K562 (cell line): ENCODE results near the gene CMIP. TPM values are rescaled to one million over a fixed set of nuclear protein-coding genes. Genes with fewer than 3 reads are reported as not detected.
A peak's percentile ranks its signal among the peaks of the same experiment; 100 is the strongest.

ENCODE experiments used
- ATAC-seq: fragments of 200-7000 bp; cut with Tn5 transposase; 3 replicates; pipeline ENCODE4 v1.9.1; 2020; ENCODE audit warnings: moderate library complexity
- BruUV-seq: library from RNA; stranded (reverse); fragments of 400-500 nt; replicated peaks from 2 replicates; lab custom pipeline; 2021; lab: Mats Ljungman, UMichigan
- CTCF ChIA-PET: fragments of 300-600 bp; formaldehyde crosslinking; extraction: SDS; loops from one replicate; lab custom pipeline; 2021; ENCODE audit warnings: low intra/inter-chr PET ratio; lab: Yijun Ruan, JAX
- POLR2A ChIA-PET: fragments of 300-600, 350-650 bp; sonication (Branson Sonifier 250); formaldehyde crosslinking; extraction: SDS; loops from one replicate; lab custom pipeline; 2021; ENCODE audit warnings: antibody characterized with exemption, inconsistent platforms; lab: Yijun Ruan, JAX
- DNase-seq, 4 experiments: peaks; one replicate each; pipeline versions ENCODE4 v3.0.0 to v3.0.0-alpha.2; 2011 to 2018; ENCODE audit warnings: low spot score in 3 of 4, mixed read lengths in 3 of 4; ENCODE audit errors: extremely low read depth in 1 of 4
- FAIRE-seq: peaks from 2 replicates; lab custom pipeline; 2011; peaks lifted over from hg19 to GRCh38; lab: Jason Lieb, UNC
- H2AFZ ChIP-seq: 2 replicates; pipeline ENCODE4 v1.6.0; 2011; ENCODE audit warnings: low read depth, low read length, control low read depth, inconsistent platforms
- H3K27ac ChIP-seq: fragments of 200-600 bp; 3 replicates; pipeline ENCODE4 v1.8.0; 2011; ENCODE audit warnings: low read depth, mild to moderate bottlenecking, control low read depth, inconsistent platforms, low read length, moderate library complexity, mixed read lengths; ENCODE audit errors: extremely low read depth
- H3K27me3 ChIP-seq, 2 experiments: fragments of 300-600 bp in 1 of 2; 2 replicates in 1 of 2; 3 replicates in 1 of 2; pipeline versions ENCODE4 v1.6.0 to v1.8.0; 2011; ENCODE audit warnings: inconsistent platforms in 2 of 2, low read length in 2 of 2, mild to moderate bottlenecking in 1 of 2, mixed read lengths in 1 of 2, moderate library complexity in 1 of 2; ENCODE audit not compliant: control insufficient read depth in 2 of 2, insufficient read depth in 2 of 2
- H3K36me3 ChIP-seq: fragments of 300-600 bp; 3 replicates; pipeline ENCODE4 v1.8.0; 2011; ENCODE audit warnings: mild to moderate bottlenecking, low read length, inconsistent platforms; ENCODE audit not compliant: control insufficient read depth, insufficient read depth
- H3K4me1 ChIP-seq, 2 experiments: fragments of 200-600 bp in 1 of 2; replicated peaks in 1 of 2; 2 replicates in 1 of 2; 3 replicates in 1 of 2; pipeline versions ENCODE4 v1.5.1 to v1.8.0; 2011; ENCODE audit warnings: inconsistent platforms in 2 of 2, low read length in 2 of 2, mild to moderate bottlenecking in 1 of 2, mixed read lengths in 1 of 2, moderate library complexity in 1 of 2; ENCODE audit not compliant: control insufficient read depth in 2 of 2, insufficient read depth in 2 of 2
- H3K4me2 ChIP-seq: 2 replicates; pipeline ENCODE4 v1.6.1; 2011; ENCODE audit warnings: low read length, control low read depth, inconsistent platforms, mixed read lengths; ENCODE audit not compliant: insufficient read depth
- H3K4me3 ChIP-seq: fragments of 200-600 bp; sonication (generic), shearing (Covaris generic); 2 replicates; pipeline ENCODE4 v1.5.1; 2016; ENCODE audit warnings: control low read depth, inconsistent platforms
- H3K79me2 ChIP-seq: fragments of 200-600 bp; 3 replicates; pipeline ENCODE4 v1.8.0; 2011; ENCODE audit warnings: low read length, inconsistent platforms; ENCODE audit not compliant: control insufficient read depth, insufficient read depth
- H3K9ac ChIP-seq, 2 experiments: 2 replicates each; pipeline versions ENCODE4 v1.6.0 to v1.6.1; 2011; ENCODE audit warnings: low read depth in 2 of 2, low read length in 2 of 2, control low read depth in 1 of 2, inconsistent platforms in 1 of 2, mild to moderate bottlenecking in 1 of 2, mixed read lengths in 1 of 2; ENCODE audit not compliant: insufficient read depth in 1 of 2
- H3K9me1 ChIP-seq: one replicate; pipeline ENCODE4 v1.6.0; 2011; ENCODE audit warnings: inconsistent platforms, mild to moderate bottlenecking, low read length, moderate library complexity; ENCODE audit not compliant: control insufficient read depth, insufficient read depth
- H3K9me3 ChIP-seq: replicated peaks from 2 replicates; pipeline ENCODE4 v1.5.1; 2011; ENCODE audit warnings: low read depth, low read length, inconsistent platforms; ENCODE audit not compliant: control insufficient read depth, insufficient read depth
- H4K20me1 ChIP-seq: replicated peaks from 2 replicates; pipeline ENCODE4 v1.6.1; 2011; ENCODE audit warnings: low read length, inconsistent platforms, mixed read lengths; ENCODE audit not compliant: control insufficient read depth, insufficient read depth
- ADNP ChIP-seq: fragments of 200-800 bp; sonication (Bioruptor generic); IDR thresholded peaks from 2 replicates; pipeline ENCODE4 v1.6.1; 2016; ENCODE audit warnings: missing genetic modification characterization, missing compliant biosample characterization
- CEBPG ChIP-seq, 3 experiments: fragments of 200-800 bp in 1 of 3; sonication (Bioruptor generic) in 1 of 3; sonication (generic) in 1 of 3; formaldehyde crosslinking in 1 of 3; IDR thresholded peaks in 2 of 3; conservative IDR thresholded peaks in 1 of 3; 2 replicates each; pipeline versions ENCODE4 v1.6.1 to v1.8.0; 2016 to 2022; ENCODE audit warnings: missing compliant biosample characterization in 2 of 3, missing genetic modification characterization in 2 of 3, mild to moderate bottlenecking in 1 of 3, missing genetic modification reagents in 1 of 3
- CHD1 ChIP-seq: fragments of 200-600 bp; sonication (generic); IDR thresholded peaks from one replicate; pipeline ENCODE4 v1.6.1; 2012; ENCODE audit warnings: mild to moderate bottlenecking, moderate library complexity, low read length, inconsistent platforms
- CREM ChIP-seq: IDR thresholded peaks from 2 replicates; pipeline ENCODE4 v1.6.1; 2014; ENCODE audit warnings: antibody characterized with exemption, low read depth
- EGR1 ChIP-seq: fragments of 450-650 bp; conservative IDR thresholded peaks from 2 replicates; pipeline ENCODE4 v1.6.1; 2017; ENCODE audit warnings: mild to moderate bottlenecking
- EHMT2 ChIP-seq: fragments of 450-650 bp; IDR thresholded peaks from 2 replicates; pipeline ENCODE4 v1.6.1; 2018; ENCODE audit warnings: antibody characterized with exemption
- ESRRA ChIP-seq: fragments of 450-650 bp; IDR thresholded peaks from 2 replicates; pipeline ENCODE4 v1.6.1; 2014; ENCODE audit warnings: low read depth, mild to moderate bottlenecking, moderate library complexity, borderline replicate concordance
- ETV6 ChIP-seq, 3 experiments: fragments of 150-350 bp in 1 of 3; sonication (generic) in 1 of 3; formaldehyde crosslinking in 1 of 3; IDR thresholded peaks; 2 replicates each; pipeline versions ENCODE4 v1.6.1 to v1.8.0; 2014 to 2022; ENCODE audit warnings: borderline replicate concordance in 2 of 3, low read depth in 2 of 3, antibody characterized with exemption in 1 of 3, low read length in 1 of 3, mild to moderate bottlenecking in 1 of 3, missing genetic modification reagents in 1 of 3
- HDAC2 ChIP-seq: fragments of 450-650 bp; IDR thresholded peaks from 2 replicates; pipeline ENCODE4 v1.6.1; 2016; ENCODE audit warnings: mild to moderate bottlenecking
- HMBOX1 ChIP-seq: sonication (generic); IDR thresholded peaks from 2 replicates; pipeline ENCODE4 v1.6.1; 2016
- IRF2 ChIP-seq: sonication (generic); formaldehyde crosslinking; IDR thresholded peaks from 2 replicates; pipeline ENCODE4 v1.8.1; 2022; ENCODE audit warnings: mild to moderate bottlenecking, missing genetic modification reagents
- KHSRP ChIP-seq: fragments of 450-650 bp; IDR thresholded peaks from 2 replicates; pipeline ENCODE4 v1.6.1; 2017
- MAZ ChIP-seq, 2 experiments: fragments of 450-650 bp in 1 of 2; sonication (generic) in 1 of 2; formaldehyde crosslinking; IDR thresholded peaks in 1 of 2; conservative IDR thresholded peaks in 1 of 2; 2 replicates each; pipeline versions ENCODE4 v1.4.0 to v1.5.0; 2020; ENCODE audit warnings: mild to moderate bottlenecking in 1 of 2, missing genetic modification reagents in 1 of 2
- RBM25 ChIP-seq: fragments of 200-400 bp; formaldehyde crosslinking; IDR thresholded peaks from 2 replicates; pipeline ENCODE4 v1.6.1; 2018; ENCODE audit warnings: low read length, low read depth, moderate library complexity; ENCODE audit not compliant: severe bottlenecking
- RCOR1 ChIP-seq, 2 experiments: IDR thresholded peaks; 2 replicates each; pipeline ENCODE4 v1.6.1; 2012; ENCODE audit warnings: low read depth in 2 of 2, low read length in 2 of 2, borderline replicate concordance in 1 of 2, improper control_type of control experiment in 1 of 2
- VEZF1 ChIP-seq: fragments of 200-800 bp; sonication (Bioruptor generic); IDR thresholded peaks from 2 replicates; pipeline ENCODE4 v1.6.1; 2017; ENCODE audit warnings: missing genetic modification characterization, missing compliant biosample characterization
- ZNF449 ChIP-seq: fragments of 250-450 bp; sonication (Bioruptor Pico); IDR thresholded peaks from 2 replicates; pipeline ENCODE4 v1.8.0; 2022; ENCODE audit warnings: moderate library complexity, mild to moderate bottlenecking, inconsistent platforms
- WGBS: fragments of 100-300 bp; shearing (Covaris generic); methylation state at CpG from one replicate; pipeline ENCODE4 v1.1.6; 2016; ENCODE audit warnings: low coverage, mixed read lengths; ENCODE audit not compliant: insufficient coverage; ENCODE audit errors: missing lambda C conversion rate; 5-methylcytosine and 5-hydroxymethylcytosine counted together
- in situ Hi-C: fragments of 300-500 bp; cut with MboI; formaldehyde crosslinking; loops from 4 replicates; pipeline ENCODE4 v1.15.0; 2018; ENCODE audit warnings: inconsistent platforms, mixed read lengths
- intact Hi-C: fragments of 100-400 bp; cut with micrococcal nuclease; formaldehyde crosslinking; loops from 2 replicates; pipeline ENCODE4 v1.14.2; 2022
- polyA plus RNA-seq, 8 experiments: library from polyadenylated mRNA; depleted of rRNA in 4 of 8; stranded (reverse) in 5 of 8; unstranded in 3 of 8; fragments of >200 nt; fragmentation: Nextera tagmentation in 2 of 8; fragmentation: Illumina TruSeq in 1 of 8; extraction: Ambion mirVana in 2 of 8; extraction: Trizol in 1 of 8; gene quantifications; 2 replicates each; pipeline versions ENCODE4 v1.2.1 to v1.2.3, GENCODE V29; 2011 to 2014; ENCODE audit warnings: inconsistent platforms in 1 of 8, missing spikeins in 1 of 8
- total RNA-seq, 7 experiments: library from RNA; depleted of rRNA in 6 of 7; stranded (reverse); fragments of >200 nt in 6 of 7; fragmentation: Illumina TruSeq in 2 of 7; extraction: Trizol in 2 of 7; gene quantifications; 2 replicates each; pipeline versions ENCODE4 v1.2.1 to v1.2.3, GENCODE V29; 2011 to 2021; ENCODE audit warnings: low replicate concordance in 1 of 7

Gene CMIP
- total and polyA plus RNA-seq, 9 of the 15 experiments (the other 6 are each of a cell fraction or from before 2014, with no cell fraction given), result 0.94 to 82.5 (median 10.3) TPM

- no peaks in the 10 kb centered on the region for H3K9me3 ChIP-seq
- H3K27me3 ChIP-seq, result no peaks in the 10 kb centered on the region
- no peak overlapping the region for H3K4me3 ChIP-seq
- ChIA-PET CTCF (no interaction called here), POLR2A (interaction anchor here (0.6 to 2.4 kb wide), 4 partner anchors 8 to 225 kb away, joined by 3 to 9 read pairs (median 3); no protein-coding TSS in a partner anchor)
- no peak overlapping the region for H2AFZ ChIP-seq
- ATAC-seq, result peak; percentile 75
- peak overlapping the region; percentile 14 for H3K4me2 ChIP-seq
- H3K79me2 ChIP-seq, result peaks cover 85% of the 10 kb centered on the region
- WGBS, result 56% methylated on average over 7 of the region's 7 CpGs
- intact Hi-C loops, result no loop called here
- in situ Hi-C loops, result no loop called here
- peak overlapping the region in 1 of 2 experiments; percentile 78; a peak in 1 of 4 replicates for H3K9ac ChIP-seq
- H3K27ac ChIP-seq, result no peak overlapping the region
- FAIRE-seq, result peak; percentile 52
- DNase-seq, result peak; percentile 55 to 61 (median 58)
- no TSS peak for BruUV-seq
- H3K4me1 ChIP-seq, result peaks cover 18 to 26% of the 10 kb centered on the region in 2 experiments; a peak in 4 of 5 replicates
- no peaks in the 10 kb centered on the region for H3K9me1 ChIP-seq
- 0 out of 2 replicates have a peak, but pooled peaks cover 3% of the 10 kb centered on the region for H4K20me1 ChIP-seq
- peaks cover 26% of the 10 kb centered on the region for H3K36me3 ChIP-seq
- TF ChIP-seq RBM25, result peak; percentile 30
- TF ChIP-seq MAZ (CRISPR knock-in tag; conservative IDR thresholded peaks at IDR 0.05 in 1 of 2, IDR thresholded peaks at IDR 0.05 in 1 of 2), result peak in 1 of 2 experiments; percentile 47; a peak in 1 of 4 replicates
- TF ChIP-seq EHMT2, result no peak
- TF ChIP-seq HMBOX1, result 0 out of 2 replicates have a peak, but pooled peaks have one; percentile 28
- no peak for TF ChIP-seq CEBPG (CRISPR knock-in tag; IDR thresholded peaks at IDR 0.05)
- TF ChIP-seq CEBPG (tag; conservative IDR thresholded peaks at IDR 0.05 in 1 of 2, IDR thresholded peaks at IDR 0.05 in 1 of 2), result no peak
- no peak for TF ChIP-seq IRF2 (CRISPR knock-in tag)
- no peak for TF ChIP-seq KHSRP
- peak; percentile 40; the same call in 1 of the 2 replicates for TF ChIP-seq ADNP (tag)
- no peak for TF ChIP-seq CHD1
- peak in 1 of 2 experiments; percentile 28; a peak in 1 of 4 replicates for TF ChIP-seq RCOR1 (IDR thresholded peaks at IDR 0.05; ENCODE audit: borderline replicate concordance in 1 of 2, low read depth in 2 of 2, low read length in 2 of 2)
- peak in 1 of 2 experiments; percentile 53; a peak in 1 of 4 replicates for TF ChIP-seq ETV6 (IDR thresholded peaks at IDR 0.05; ENCODE audit: borderline replicate concordance in 1 of 2, low read depth in 2 of 2, low read length in 1 of 2)
- TF ChIP-seq ETV6 (CRISPR knock-in tag; IDR thresholded peaks at IDR 0.05; ENCODE audit: borderline replicate concordance), result no peak
- TF ChIP-seq CREM, result 0 out of 2 replicates have a peak, but pooled peaks have one; percentile 16
- TF ChIP-seq ESRRA, result peak; percentile 59; the same call in 1 of the 2 replicates
- no peak for TF ChIP-seq ZNF449 (CRISPR knock-in tag)
- TF ChIP-seq EGR1, result peak; percentile 92
- peak; percentile 15; the same call in 1 of the 2 replicates for TF ChIP-seq HDAC2
- TF ChIP-seq VEZF1 (CRISPR knock-in tag), result peak; percentile 41; the same call in 1 of the 2 replicates
Measured at GRCh38 chr16:81514041-81514559, 69.5 kb downstream of the CMIP start.
